Globus pallidus (tissue), 1 donor: ENCODE measurements around the gene IL21.
"Not testable (repeated sequence)": the region's sequence is repeated elsewhere in the genome, so short reads cannot be mapped to it uniquely, and the experiment has no call there.

ENCODE experiments used
- DNase-seq: peaks from one replicate; pipeline ENCODE4 v3.0.0-alpha.2; 2015; ENCODE audit warnings: low spot score

The IL21 gene

GRCh38 chr4:122577808-122578781, 42.8 kb downstream of the IL21 start:
- DNase-seq = peak; percentile 55

DNA sequence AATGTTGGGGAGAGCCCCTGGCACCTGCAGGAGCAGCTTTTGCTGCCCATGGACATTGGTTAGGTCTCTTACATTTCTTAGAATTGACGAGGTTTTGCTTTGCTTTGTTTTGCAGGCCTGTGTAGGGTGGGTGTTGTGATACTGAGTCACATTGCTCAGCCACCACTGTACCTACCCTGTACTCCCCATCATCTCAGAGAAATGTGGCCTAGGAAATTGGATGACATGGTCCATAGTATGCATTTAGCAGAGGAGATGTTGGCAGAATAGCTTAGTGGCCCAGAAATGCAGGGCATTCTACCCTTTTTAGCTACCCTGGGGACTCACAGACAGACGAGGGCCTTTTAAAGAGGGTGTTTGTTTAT, 43.7 kb downstream of the IL21 start:
- no peak for DNase-seq

DNA sequence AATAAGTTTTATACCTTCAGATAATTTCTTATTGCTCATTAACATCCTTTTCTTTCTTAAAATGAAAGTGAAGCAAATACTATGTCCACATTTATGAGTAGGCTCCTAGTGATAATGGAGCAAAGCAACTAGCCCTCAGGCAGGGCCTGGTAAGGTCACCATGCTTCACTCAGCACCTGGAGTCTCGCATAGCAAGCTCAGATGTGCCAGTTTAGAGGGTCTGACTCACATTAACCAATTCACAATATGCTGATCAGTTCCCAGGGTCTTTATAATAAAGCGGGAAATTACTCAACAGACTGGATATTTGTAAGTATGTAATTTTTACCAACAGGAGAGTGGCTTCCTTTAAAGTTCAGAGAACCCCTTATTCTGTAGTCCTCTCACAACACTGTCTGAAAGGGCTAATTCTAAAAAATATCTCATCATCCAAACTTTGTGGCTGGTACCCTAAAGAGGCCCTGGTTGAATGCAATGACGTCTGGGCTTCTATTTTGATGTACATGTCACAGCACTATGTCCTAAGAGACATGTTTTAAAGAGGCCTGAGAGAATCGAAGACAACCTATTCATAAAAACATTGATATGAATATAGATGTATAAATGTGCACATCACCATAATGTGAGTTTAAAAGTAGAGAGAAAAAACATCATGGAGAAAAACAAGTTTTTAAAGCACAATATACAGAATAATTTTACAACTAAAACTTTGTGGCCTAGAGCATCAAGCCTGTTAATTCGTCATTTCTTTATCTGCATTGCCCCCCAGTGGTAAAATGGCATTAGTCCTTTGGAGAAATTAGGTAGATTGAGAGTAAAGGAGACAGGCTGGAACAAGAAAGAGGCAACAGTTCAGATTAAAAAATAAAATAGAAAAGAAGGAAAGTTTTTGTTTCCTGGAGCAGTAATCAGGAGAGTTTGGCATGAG, 44.3 kb downstream of the IL21 start:
- peak; percentile 82 for DNase-seq

- not testable (repeated sequence) for DNase-seq
Measured at GRCh38 chr4:122574347-122574746, 46.5 kb downstream of the IL21 start.

GRCh38 chr4:122562449-122562848, 58.4 kb downstream of the IL21 start:
- DNase-seq = no peak
